IMR-90 (cell line): Measurements from ENCODE around the gene FBXW12. TPM values are rescaled to one million over a fixed set of nuclear protein-coding genes. Genes with fewer than 3 reads are reported as not detected.

Source experiments
- ATAC-seq: fragments of 200-7000 bp; cut with Tn5 transposase; 2 replicates; pipeline ENCODE4 v1.9.1; 2020; ENCODE audit warnings: low read depth, mild to moderate bottlenecking, moderate library complexity
- BruUV-seq: library from RNA; stranded (reverse); fragments of 400-500 nt; replicated peaks from 2 replicates; lab custom pipeline; 2021; lab: Mats Ljungman, UMichigan
- CTCF ChIA-PET: fragments of 300-600 bp; formaldehyde crosslinking; extraction: SDS; loops from one replicate; lab custom pipeline; 2021; ENCODE audit warnings: antibody characterized with exemption; lab: Yijun Ruan, JAX
- POLR2A ChIA-PET: fragments of 300-600 bp; sonication (Branson Sonifier 250); formaldehyde crosslinking; loops from one replicate; lab custom pipeline; 2022; ENCODE audit warnings: antibody characterized with exemption; ENCODE audit not compliant: unreplicated experiment; lab: Charles Lee
- DNase-seq: peaks from one replicate; pipeline ENCODE4 v3.0.0; 2013
- H2AFZ ChIP-seq: replicated peaks from 2 replicates; pipeline ENCODE3; 2013; ENCODE audit warnings: low read length, mild to moderate bottlenecking; ENCODE audit not compliant: poor library complexity
- H2AK5ac ChIP-seq: 2 replicates; pipeline ENCODE4 v1.6.1; 2013; ENCODE audit warnings: low read depth, low read length, inconsistent platforms
- H2AK9ac ChIP-seq: replicated peaks from 2 replicates; pipeline ENCODE3; 2013; ENCODE audit warnings: mild to moderate bottlenecking, low read depth, low read length, moderate library complexity; ENCODE audit not compliant: poor library complexity
- H2BK120ac ChIP-seq: 2 replicates; pipeline ENCODE4 v1.6.1; 2013; ENCODE audit warnings: low read depth, low read length, inconsistent platforms
- H2BK15ac ChIP-seq: 3 replicates; pipeline ENCODE4 v1.6.1; 2013; ENCODE audit warnings: low read depth, low read length, inconsistent platforms
- H2BK20ac ChIP-seq: 2 replicates; pipeline ENCODE4 v1.6.1; 2013; ENCODE audit warnings: low read depth, mild to moderate bottlenecking, inconsistent platforms, low read length, moderate library complexity
- H2BK5ac ChIP-seq: 2 replicates; pipeline ENCODE4 v1.6.1; 2013; ENCODE audit warnings: mild to moderate bottlenecking, low read depth, low read length, inconsistent platforms; ENCODE audit not compliant: poor library complexity, severe bottlenecking
- H3K14ac ChIP-seq: replicated peaks from 2 replicates; pipeline ENCODE4 v1.6.1; 2013; ENCODE audit warnings: low read depth, low read length, inconsistent platforms
- H3K18ac ChIP-seq: 2 replicates; pipeline ENCODE4 v1.6.1; 2013; ENCODE audit warnings: low read depth, low read length, control low read depth
- H3K23ac ChIP-seq: 2 replicates; pipeline ENCODE4 v1.6.1; 2013; ENCODE audit warnings: low read depth, low read length, inconsistent platforms
- H3K27ac ChIP-seq: 2 replicates; pipeline ENCODE4 v1.5.1; 2013; ENCODE audit warnings: mild to moderate bottlenecking, control low read depth, low read length; ENCODE audit not compliant: insufficient read depth
- H3K27me3 ChIP-seq: 2 replicates; pipeline ENCODE4 v1.6.1; 2013; ENCODE audit warnings: low read length; ENCODE audit not compliant: control insufficient read depth, insufficient read depth
- H3K36me3 ChIP-seq: 2 replicates; pipeline ENCODE4 v1.6.1; 2013; ENCODE audit warnings: low read length, mixed read lengths; ENCODE audit not compliant: control insufficient read depth, insufficient read depth
- H3K4ac ChIP-seq: 2 replicates; pipeline ENCODE4 v1.6.1; 2013; ENCODE audit warnings: low read depth, low read length, inconsistent platforms
- H3K4me1 ChIP-seq: 2 replicates; pipeline ENCODE4 v1.6.1; 2013; ENCODE audit warnings: low read length, mixed read lengths; ENCODE audit not compliant: control insufficient read depth, insufficient read depth
- H3K4me2 ChIP-seq: 2 replicates; pipeline ENCODE4 v1.6.1; 2013; ENCODE audit warnings: low read depth, mild to moderate bottlenecking, control low read depth, low read length, moderate library complexity
- H3K4me3 ChIP-seq: 2 replicates; pipeline ENCODE4 v1.5.1; 2013; ENCODE audit warnings: low read depth, mild to moderate bottlenecking, control low read depth, low read length, moderate library complexity; ENCODE audit not compliant: insufficient read depth
- H3K56ac ChIP-seq: 2 replicates; pipeline ENCODE4 v1.6.1; 2013; ENCODE audit warnings: low read length, inconsistent platforms; ENCODE audit not compliant: insufficient read depth; ENCODE audit errors: extremely low read depth
- H3K79me1 ChIP-seq, 2 experiments: 2 replicates each; pipeline ENCODE4 v1.6.1; 2013; ENCODE audit warnings: low read length in 2 of 2, inconsistent platforms in 1 of 2, low read depth in 1 of 2
- H3K9ac ChIP-seq: 2 replicates; pipeline ENCODE4 v1.6.1; 2013; ENCODE audit warnings: low read depth, low read length, control low read depth
- H3K9me1 ChIP-seq: 2 replicates; pipeline ENCODE4 v1.6.1; 2013; ENCODE audit warnings: low read length, inconsistent platforms; ENCODE audit not compliant: insufficient read depth
- H3K9me3 ChIP-seq: 2 replicates; pipeline ENCODE4 v1.6.1; 2013; ENCODE audit warnings: low read length; ENCODE audit not compliant: control insufficient read depth, insufficient read depth
- H4K20me1 ChIP-seq: 2 replicates; pipeline ENCODE4 v1.6.1; 2013; ENCODE audit warnings: low read length, inconsistent platforms; ENCODE audit not compliant: insufficient read depth
- H4K5ac ChIP-seq: 2 replicates; pipeline ENCODE4 v1.6.1; 2013; ENCODE audit warnings: mild to moderate bottlenecking, low read depth, low read length, control low read depth
- H4K8ac ChIP-seq, 2 experiments: 2 replicates each; pipeline ENCODE4 v1.6.1; 2013; ENCODE audit warnings: low read depth in 2 of 2, low read length in 2 of 2, control low read depth in 1 of 2, inconsistent platforms in 1 of 2
- H4K91ac ChIP-seq: 2 replicates; pipeline ENCODE4 v1.6.1; 2013; ENCODE audit warnings: low read depth, low read length, inconsistent platforms; ENCODE audit not compliant: insufficient read depth
- BHLHE40 ChIP-seq: fragments of 150-350 bp; IDR thresholded peaks from 2 replicates; pipeline ENCODE4 v1.6.1; 2016; ENCODE audit warnings: mild to moderate bottlenecking, low read depth, low read length
- FOS ChIP-seq: fragments of 150-350 bp; IDR thresholded peaks from 2 replicates; pipeline ENCODE4 v1.6.1; 2016; ENCODE audit warnings: low read depth, low read length
- MXI1 ChIP-seq: IDR thresholded peaks from 2 replicates; pipeline ENCODE4 v1.6.1; 2012; ENCODE audit warnings: low read depth, mild to moderate bottlenecking, low read length, moderate library complexity, borderline replicate concordance
- NFE2L2 ChIP-seq: fragments of 150-350 bp; IDR thresholded peaks from 2 replicates; pipeline ENCODE4 v1.6.1; 2016; ENCODE audit warnings: low read depth, mild to moderate bottlenecking, low read length
- POLR2A ChIP-seq: IDR thresholded peaks from 2 replicates; pipeline ENCODE4 v1.6.1; 2012; ENCODE audit warnings: mild to moderate bottlenecking, low read depth, low read length
- RAD21 ChIP-seq: IDR thresholded peaks from 2 replicates; pipeline ENCODE4 v1.6.1; 2012; ENCODE audit warnings: low read length, improper control_type of control experiment
- RFX5 ChIP-seq: IDR thresholded peaks from 2 replicates; pipeline ENCODE4 v1.8.0; 2012; ENCODE audit warnings: low read depth, mild to moderate bottlenecking, low read length, moderate library complexity
- SMC3 ChIP-seq: fragments of 150-350 bp; IDR thresholded peaks from 2 replicates; pipeline ENCODE4 v1.6.1; 2016; ENCODE audit warnings: low read depth, mild to moderate bottlenecking, antibody characterized with exemption, low read length, moderate library complexity
- WGBS, 2 experiments: methylation state at CpG; one replicate each; pipeline versions ENCODE4 v1.1.5 to v1.1.7; 2013; ENCODE audit warnings: missing lambda C conversion rate in 2 of 2; ENCODE audit not compliant: insufficient read length in 1 of 2; ENCODE audit errors: extremely low coverage in 2 of 2; 5-methylcytosine and 5-hydroxymethylcytosine counted together
- dilution Hi-C: fragments of 300-500 bp; cut with HindIII; formaldehyde crosslinking; loops from one replicate; pipeline ENCODE4 v1.14.3; 2018; ENCODE audit warnings: low sequenced_read_pairs; ENCODE audit not compliant: unreplicated experiment
- in situ Hi-C: fragments of 300-500 bp; cut with MboI; formaldehyde crosslinking; loops from 3 replicates; pipeline ENCODE4 v1.14.3; 2019; ENCODE audit warnings: low sequenced_read_pairs, inconsistent platforms, mixed read lengths
- intact Hi-C: fragments of 100-400 bp; cut with micrococcal nuclease; formaldehyde crosslinking; loops from 2 replicates; pipeline ENCODE4 v1.10.0; 2022
- polyA plus RNA-seq, 3 experiments: library from polyadenylated mRNA; depleted of rRNA; stranded (reverse); fragments of >200 nt; gene quantifications; 2 replicates each; pipeline ENCODE4 v1.2.3, GENCODE V29; 2012; ENCODE audit warnings: low replicate concordance in 1 of 3
- total RNA-seq: library from RNA; depleted of rRNA; stranded (reverse); fragments of >200 nt; gene quantifications from 2 replicates; pipeline ENCODE4 v1.2.3, GENCODE V29; 2012
- TF ChIP-seq, protein P1 (sequence below): conservative IDR thresholded peaks from 2 replicates; pipeline ENCODE4 v1.5.1; 2012; ENCODE audit warnings: mild to moderate bottlenecking, low read depth, low read length, improper control_type of control experiment
- TF ChIP-seq, protein P2 (sequence below): fragments of 150-350 bp; IDR thresholded peaks from 2 replicates; pipeline ENCODE4 v1.6.1; 2017; ENCODE audit warnings: mild to moderate bottlenecking, antibody characterized with exemption, low read length, low read depth

FBXW12 gene
- total and polyA plus RNA-seq, 2 of the 4 experiments (the other 2 are of a cell fraction): not detected

DNA sequence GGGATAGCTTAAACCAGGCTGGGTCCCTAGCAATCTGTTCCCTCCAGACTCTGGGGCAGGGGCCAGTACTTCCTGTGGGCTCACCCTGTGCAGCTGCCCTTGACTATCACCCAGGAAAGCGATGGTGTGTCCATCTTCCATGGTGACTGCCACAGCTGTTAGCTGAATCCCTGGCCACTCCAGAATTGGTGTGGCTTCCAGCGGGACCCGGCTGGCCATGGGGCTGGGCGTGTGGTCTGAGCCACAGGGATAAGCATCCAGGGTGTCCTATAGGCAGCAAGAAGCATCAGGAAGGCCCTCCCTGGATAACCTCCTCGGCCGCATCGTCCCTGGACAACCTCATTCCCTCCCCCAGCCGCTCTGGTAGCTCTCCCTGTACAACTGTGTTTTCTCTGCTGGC lies 50.7 kb downstream of the FBXW12 start:
- Histone ChIP-seq H3K4ac (no peak overlapping the region), H4K91ac (no peak overlapping the region), H3K9ac (no peak overlapping the region), H2BK20ac (no peak overlapping the region), H2BK15ac (no peak overlapping the region), H4K5ac (no peak overlapping the region), H2BK120ac (no peak overlapping the region), H3K36me3 (peaks cover 22% of the 10 kb centered on the region; the same call in 1 of the 2 replicates), H3K79me1 (peaks cover 17 to 50% of the 10 kb centered on the region in 2 experiments; a peak in 3 of 4 replicates), H2AFZ (no peak overlapping the region), H3K56ac (no peak overlapping the region), H3K9me3 (no peaks in the 10 kb centered on the region), H3K14ac (no peak overlapping the region), H3K9me1 (peaks cover 11% of the 10 kb centered on the region), H3K18ac (no peak overlapping the region), H2BK5ac (no peak overlapping the region), H4K20me1 (peaks cover 23% of the 10 kb centered on the region), H3K4me2 (no peak overlapping the region), H3K27ac (no peak overlapping the region), H2AK5ac (no peak overlapping the region), H2AK9ac (no peak overlapping the region), H4K8ac (no peak overlapping the region), H3K4me3 (no peak overlapping the region), H3K4me1 (peaks cover 20% of the 10 kb centered on the region), H3K27me3 (no peaks in the 10 kb centered on the region), H3K23ac (no peak overlapping the region)
- dilution Hi-C loops (no loop called here), intact Hi-C loops (no loop called here), in situ Hi-C loops (no loop called here)
- ChIA-PET CTCF (interaction anchor here (0.8 kb wide), 1 partner anchor 14 kb away, joined by 4 read pairs; no protein-coding TSS in a partner anchor), POLR2A (interaction anchor here (0.6 kb wide), 2 partner anchors 50 to 118 kb away, joined by 3 read pairs; no protein-coding TSS in a partner anchor)
- WGBS, 2 experiments: 91% methylated on average over 4 of the region's 8 CpGs; no CpG with 5 or more reads in 1 of the 2 experiments
- BruUV-seq: no TSS peak
- TF ChIP-seq BHLHE40: no peak
- TF ChIP-seq SMC3: no peak
- no peak for TF ChIP-seq FOS
- TF ChIP-seq RFX5: no peak
- TF ChIP-seq RAD21: no peak
- TF ChIP-seq POLR2A: no peak
- TF ChIP-seq, protein P1, sequence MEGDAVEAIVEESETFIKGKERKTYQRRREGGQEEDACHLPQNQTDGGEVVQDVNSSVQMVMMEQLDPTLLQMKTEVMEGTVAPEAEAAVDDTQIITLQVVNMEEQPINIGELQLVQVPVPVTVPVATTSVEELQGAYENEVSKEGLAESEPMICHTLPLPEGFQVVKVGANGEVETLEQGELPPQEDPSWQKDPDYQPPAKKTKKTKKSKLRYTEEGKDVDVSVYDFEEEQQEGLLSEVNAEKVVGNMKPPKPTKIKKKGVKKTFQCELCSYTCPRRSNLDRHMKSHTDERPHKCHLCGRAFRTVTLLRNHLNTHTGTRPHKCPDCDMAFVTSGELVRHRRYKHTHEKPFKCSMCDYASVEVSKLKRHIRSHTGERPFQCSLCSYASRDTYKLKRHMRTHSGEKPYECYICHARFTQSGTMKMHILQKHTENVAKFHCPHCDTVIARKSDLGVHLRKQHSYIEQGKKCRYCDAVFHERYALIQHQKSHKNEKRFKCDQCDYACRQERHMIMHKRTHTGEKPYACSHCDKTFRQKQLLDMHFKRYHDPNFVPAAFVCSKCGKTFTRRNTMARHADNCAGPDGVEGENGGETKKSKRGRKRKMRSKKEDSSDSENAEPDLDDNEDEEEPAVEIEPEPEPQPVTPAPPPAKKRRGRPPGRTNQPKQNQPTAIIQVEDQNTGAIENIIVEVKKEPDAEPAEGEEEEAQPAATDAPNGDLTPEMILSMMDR: no peak
- no peak for TF ChIP-seq NFE2L2
- TF ChIP-seq, protein P2, sequence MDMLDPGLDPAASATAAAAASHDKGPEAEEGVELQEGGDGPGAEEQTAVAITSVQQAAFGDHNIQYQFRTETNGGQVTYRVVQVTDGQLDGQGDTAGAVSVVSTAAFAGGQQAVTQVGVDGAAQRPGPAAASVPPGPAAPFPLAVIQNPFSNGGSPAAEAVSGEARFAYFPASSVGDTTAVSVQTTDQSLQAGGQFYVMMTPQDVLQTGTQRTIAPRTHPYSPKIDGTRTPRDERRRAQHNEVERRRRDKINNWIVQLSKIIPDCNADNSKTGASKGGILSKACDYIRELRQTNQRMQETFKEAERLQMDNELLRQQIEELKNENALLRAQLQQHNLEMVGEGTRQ: no peak
- TF ChIP-seq MXI1: no peak
- ATAC-seq (no peak), DNase-seq (no peak)
